ENCODE measurements around the gene FOXK1. TPM values are rescaled to one million over a fixed set of nuclear protein-coding genes. Genes with fewer than 3 reads are reported as not detected.

Gene FOXK1
- total and polyA plus RNA-seq, 2 of the 13 experiments (the other 11 are each of a cell fraction or from before 2014, with no cell fraction given) = 4.6 to 8.8 TPM

DNA sequence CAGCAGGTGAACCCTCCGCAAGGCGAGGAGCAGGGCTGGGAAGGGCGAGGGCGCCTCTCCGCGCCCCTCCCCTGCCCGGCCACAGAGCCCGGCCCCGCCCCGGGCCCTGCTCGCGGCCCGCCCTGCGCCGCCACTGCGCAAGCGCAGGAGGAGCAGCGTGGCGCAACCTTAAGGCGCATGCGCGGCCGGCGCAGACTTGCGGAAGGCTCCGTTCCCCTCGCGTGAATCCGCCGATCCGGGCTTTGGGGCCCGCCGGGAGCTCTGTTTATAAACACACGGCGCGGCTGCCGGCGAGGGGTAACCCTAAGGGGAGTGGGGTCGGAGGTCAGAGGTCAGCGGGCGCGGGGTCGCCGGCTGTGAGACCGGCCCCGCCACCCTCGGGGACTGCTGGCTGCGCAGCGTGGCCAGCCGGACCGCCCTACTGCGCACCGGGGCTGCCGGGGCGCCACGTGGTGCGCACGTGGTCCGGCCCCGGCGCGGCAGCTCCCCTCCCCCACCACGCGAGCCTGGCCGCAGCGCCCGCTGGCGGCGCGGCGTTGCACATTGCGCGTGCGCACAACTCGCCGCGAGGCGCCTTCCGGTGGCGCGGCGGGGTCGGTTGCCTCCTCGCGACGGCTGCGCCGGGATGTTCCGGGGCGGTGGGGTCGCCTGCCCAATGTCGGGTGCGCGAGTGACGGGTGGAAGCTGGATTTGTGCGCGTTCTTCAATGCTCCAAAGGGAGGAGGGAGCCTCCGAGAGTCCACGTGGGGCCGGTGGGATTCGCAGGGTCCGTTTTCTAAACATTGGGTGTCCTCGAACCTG is 40.2 kb upstream of the FOXK1 start (continued):
- TF ChIP-seq ZBTB2 (CRISPR knock-in tag; IDR thresholded peaks at IDR 0.05; ENCODE audit: low read depth) = peak; percentile 97
- peak; percentile 79; the same call in 1 of the 2 replicates for TF ChIP-seq ZNF274 (CRISPR knock-in tag; IDR thresholded peaks at IDR 0.05)
- peak; percentile 89 for TF ChIP-seq DMAP1 (CRISPR knock-in tag; IDR thresholded peaks at IDR 0.05)
- 0 out of 2 replicates have a peak, but pooled peaks have one; percentile 9 for TF ChIP-seq RXRB (CRISPR knock-in tag; IDR thresholded peaks at IDR 0.05; ENCODE audit: borderline replicate concordance)
- no peak for TF ChIP-seq EHMT2 (IDR thresholded peaks at IDR 0.05; ENCODE audit: borderline replicate concordance, low read depth, low read length)
- TF ChIP-seq IRX3 (CRISPR knock-in tag; IDR thresholded peaks at IDR 0.05; ENCODE audit: borderline replicate concordance, low read depth) = peak; percentile 98
- peak; percentile 78; the same call in 1 of the 2 replicates for TF ChIP-seq GFI1 (CRISPR knock-in tag; IDR thresholded peaks at IDR 0.05; ENCODE audit: borderline replicate concordance)
- TF ChIP-seq ATM (IDR thresholded peaks at IDR 0.05; ENCODE audit: borderline replicate concordance) = no peak
- TF ChIP-seq HBP1 (CRISPR knock-in tag; IDR thresholded peaks at IDR 0.05; ENCODE audit: low read depth) = no peak; the same call in none of the 2 replicates
- no peak for TF ChIP-seq ZNF260 (CRISPR knock-in tag; IDR thresholded peaks at IDR 0.05; ENCODE audit: borderline replicate concordance, low read depth)

All from HepG2 (cell line).